HG02678 (cell line): ENCODE results near the gene LTBP4.
"Not testable (repeated sequence)": the region's sequence is repeated elsewhere in the genome, so short reads cannot be mapped to it uniquely, and the experiment has no call there.

Source experiments
- ATAC-seq: cut with Tn5 transposase; IDR thresholded peaks from one replicate; pipeline ENCODE4 v1.9.1; 2021; ENCODE audit warnings: mild to moderate bottlenecking, moderate library complexity; ENCODE audit not compliant: unreplicated experiment

The LTBP4 gene

GRCh38 chr19:40571831-40572495 lies 29.2 kb upstream of the LTBP4 start:
- ATAC-seq = no peak

- ATAC-seq = no peak
These were observed 25.8 kb upstream of the LTBP4 start for GRCh38 chr19:40575326-40575725.

- peak; percentile 10 for ATAC-seq
These were observed 25.0 kb upstream of the LTBP4 start for GRCh38 chr19:40576151-40576584.

GRCh38 chr19:40576585-40577451 lies 24.4 kb upstream of the LTBP4 start, which contains the start of gene SHKBP1:
TSS of gene SHKBP1 (plus strand) at chr19:40576873. CDS start at chr19:40576900, 27 bp downstream.
- ATAC-seq = peak; percentile 99

- ATAC-seq = no peak
These were observed 22.7 kb upstream of the LTBP4 start for GRCh38 chr19:40578442-40578908.

GRCh38 chr19:40580619-40581018 lies 20.6 kb upstream of the LTBP4 start:
- no peak for ATAC-seq

- no peak for ATAC-seq
These were observed 19.6 kb upstream of the LTBP4 start for GRCh38 chr19:40581531-40581930.

- no peak for ATAC-seq
These were observed 18.7 kb upstream of the LTBP4 start for GRCh38 chr19:40582467-40582866.

- no peak for ATAC-seq
These were observed 17.9 kb upstream of the LTBP4 start for GRCh38 chr19:40583283-40583682.

GRCh38 chr19:40584007-40584406 lies 17.2 kb upstream of the LTBP4 start:
- ATAC-seq = no peak

GRCh38 chr19:40585241-40585981 lies 15.8 kb upstream of the LTBP4 start:
- no peak for ATAC-seq

- ATAC-seq = no peak
These were observed 15.2 kb upstream of the LTBP4 start for GRCh38 chr19:40585982-40586422.

GRCh38 chr19:40586611-40587010 lies 14.6 kb upstream of the LTBP4 start:
- ATAC-seq = no peak

- no peak for ATAC-seq
These were observed 12.9 kb upstream of the LTBP4 start for GRCh38 chr19:40588110-40588854.

GRCh38 chr19:40588926-40589569 lies 12.1 kb upstream of the LTBP4 start:
- ATAC-seq = no peak

- no peak for ATAC-seq
These were observed 11.4 kb upstream of the LTBP4 start for GRCh38 chr19:40589591-40590429.

GRCh38 chr19:40590464-40591265 lies 10.5 kb upstream of the LTBP4 start:
- no peak for ATAC-seq

GRCh38 chr19:40591724-40592123 lies 9.4 kb upstream of the LTBP4 start:
- ATAC-seq = not testable (repeated sequence)
